ENCODE measurements around the gene AMIGO1.

DNA sequence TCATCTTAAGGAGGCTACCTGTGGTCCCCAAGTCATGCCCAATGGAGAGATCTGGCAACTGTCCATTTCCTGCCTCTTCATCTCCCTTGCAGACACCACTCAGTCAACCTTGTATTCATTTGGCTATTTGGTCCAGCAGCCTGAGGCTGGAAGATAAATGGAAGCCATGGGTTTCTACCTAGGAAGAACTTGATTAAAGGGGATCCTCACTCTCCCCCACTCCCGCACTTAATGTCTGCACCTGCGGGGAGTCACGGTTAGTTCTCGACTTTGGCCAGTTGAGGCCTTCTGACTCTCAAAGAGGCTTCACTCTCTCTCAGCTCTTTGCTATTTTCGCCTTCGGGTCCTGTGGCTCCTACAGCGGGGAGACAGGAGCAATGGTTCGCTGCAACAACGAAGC lies 34.3 kb downstream of the AMIGO1 start:
- no peak for TF ChIP-seq POLR2AphosphoS5 (IDR thresholded peaks at IDR 0.05; ENCODE audit: low read depth)
- TF ChIP-seq, protein P1, sequence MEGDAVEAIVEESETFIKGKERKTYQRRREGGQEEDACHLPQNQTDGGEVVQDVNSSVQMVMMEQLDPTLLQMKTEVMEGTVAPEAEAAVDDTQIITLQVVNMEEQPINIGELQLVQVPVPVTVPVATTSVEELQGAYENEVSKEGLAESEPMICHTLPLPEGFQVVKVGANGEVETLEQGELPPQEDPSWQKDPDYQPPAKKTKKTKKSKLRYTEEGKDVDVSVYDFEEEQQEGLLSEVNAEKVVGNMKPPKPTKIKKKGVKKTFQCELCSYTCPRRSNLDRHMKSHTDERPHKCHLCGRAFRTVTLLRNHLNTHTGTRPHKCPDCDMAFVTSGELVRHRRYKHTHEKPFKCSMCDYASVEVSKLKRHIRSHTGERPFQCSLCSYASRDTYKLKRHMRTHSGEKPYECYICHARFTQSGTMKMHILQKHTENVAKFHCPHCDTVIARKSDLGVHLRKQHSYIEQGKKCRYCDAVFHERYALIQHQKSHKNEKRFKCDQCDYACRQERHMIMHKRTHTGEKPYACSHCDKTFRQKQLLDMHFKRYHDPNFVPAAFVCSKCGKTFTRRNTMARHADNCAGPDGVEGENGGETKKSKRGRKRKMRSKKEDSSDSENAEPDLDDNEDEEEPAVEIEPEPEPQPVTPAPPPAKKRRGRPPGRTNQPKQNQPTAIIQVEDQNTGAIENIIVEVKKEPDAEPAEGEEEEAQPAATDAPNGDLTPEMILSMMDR (IDR thresholded peaks at IDR 0.05; ENCODE audit: insufficient read depth, low read length): no peak

Measured in HL-60 (cell line).